IPS-18c (cell line): ENCODE data around the gene MKRN1.
"Not testable (repeated sequence)": the region's sequence is repeated elsewhere in the genome, so short reads cannot be mapped to it uniquely, and the experiment has no call there.

Experiments used
- H3K4me3 ChIP-seq: 2 replicates; pipeline ENCODE4 v1.7.0; 2013; ENCODE audit warnings: low read depth, mild to moderate bottlenecking, low read length, moderate library complexity; ENCODE audit not compliant: insufficient read depth
- H3K9me3 ChIP-seq: one replicate; pipeline ENCODE4 v1.6.1; 2013; ENCODE audit warnings: mild to moderate bottlenecking, low read length, moderate library complexity; ENCODE audit not compliant: control insufficient read depth, insufficient read depth

MKRN1 gene

GRCh38 chr7:140479062-140479738 lies at the start of gene MKRN1:
Gene MKRN1, minus strand, starts transcription at chr7:140479505. Its CDS starts 161 bp downstream, at chr7:140479344.
- Histone ChIP-seq H3K9me3 (peaks cover 2% of the 10 kb centered on the region), H3K4me3 (peak within 1 kb of the TSS; percentile 97)

DNA sequence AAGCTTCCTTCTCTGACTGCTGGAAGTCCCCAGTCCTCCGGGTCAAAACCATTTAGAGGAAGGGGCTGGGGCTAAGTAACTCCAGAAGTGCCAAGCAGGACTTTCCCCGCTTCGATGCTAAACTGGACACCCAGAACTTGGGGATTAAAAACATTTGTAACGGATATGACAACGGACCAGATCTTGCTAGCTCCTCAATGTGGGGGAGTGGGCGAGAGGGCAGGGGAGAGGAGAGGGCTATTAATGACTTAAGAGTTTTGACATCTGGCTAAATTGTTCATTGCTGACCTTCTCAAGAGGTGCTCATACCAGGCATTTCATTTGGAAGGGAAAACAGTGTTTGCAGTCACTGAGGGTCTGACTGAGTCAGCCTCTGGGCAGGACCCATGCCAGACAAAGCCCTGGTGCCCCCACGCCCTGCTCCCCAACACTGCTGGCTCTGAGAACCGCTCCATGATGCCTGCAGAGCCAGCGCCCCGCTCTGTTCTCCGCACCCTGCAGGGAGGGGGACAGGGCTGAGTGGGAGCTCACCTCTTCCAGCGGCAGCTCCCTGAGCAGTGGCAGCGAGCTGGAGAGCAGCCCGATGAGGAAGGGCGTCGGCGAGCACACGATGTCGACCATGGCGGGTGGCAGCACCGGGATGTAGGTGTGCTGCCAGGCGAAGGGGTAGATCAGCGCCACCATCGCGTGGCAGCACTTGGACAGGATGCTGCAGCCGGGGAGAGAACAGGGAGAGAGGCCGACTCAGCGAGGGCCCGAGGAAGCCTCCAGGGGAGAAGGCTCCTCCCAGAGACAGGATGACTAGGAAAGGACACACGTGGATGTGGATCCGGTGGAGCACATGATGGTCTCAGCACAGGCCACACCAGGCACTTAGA lies 47.7 kb upstream of the MKRN1 start:
- no peaks in the 10 kb centered on the region for H3K9me3 ChIP-seq
- H3K4me3 ChIP-seq = no peak overlapping the region

GRCh38 chr7:140526214-140526613 lies 46.9 kb upstream of the MKRN1 start:
- Histone ChIP-seq H3K4me3 (no peak overlapping the region), H3K9me3 (no peaks in the 10 kb centered on the region)

DNA sequence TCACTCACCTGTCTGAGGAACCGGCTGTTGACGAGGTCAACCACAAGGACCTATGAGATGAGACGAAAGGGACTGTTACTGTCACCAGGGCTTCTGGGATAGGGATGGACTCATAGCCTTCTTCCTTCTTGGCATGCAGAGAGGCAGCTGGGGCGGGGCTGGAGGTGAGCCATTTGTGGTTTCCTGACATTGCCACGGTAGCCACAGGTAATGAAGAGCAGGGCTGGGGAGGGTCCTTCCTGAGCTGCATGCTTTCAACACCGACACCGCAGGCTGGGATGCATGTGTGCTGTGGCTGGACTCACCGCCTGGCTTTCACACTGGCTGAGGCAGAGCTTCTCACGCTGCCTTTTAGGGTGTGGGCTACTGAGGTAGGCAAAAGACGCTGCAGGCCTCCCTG lies 46.4 kb upstream of the MKRN1 start:
- Histone ChIP-seq H3K4me3 (no peak overlapping the region), H3K9me3 (no peaks in the 10 kb centered on the region)

DNA sequence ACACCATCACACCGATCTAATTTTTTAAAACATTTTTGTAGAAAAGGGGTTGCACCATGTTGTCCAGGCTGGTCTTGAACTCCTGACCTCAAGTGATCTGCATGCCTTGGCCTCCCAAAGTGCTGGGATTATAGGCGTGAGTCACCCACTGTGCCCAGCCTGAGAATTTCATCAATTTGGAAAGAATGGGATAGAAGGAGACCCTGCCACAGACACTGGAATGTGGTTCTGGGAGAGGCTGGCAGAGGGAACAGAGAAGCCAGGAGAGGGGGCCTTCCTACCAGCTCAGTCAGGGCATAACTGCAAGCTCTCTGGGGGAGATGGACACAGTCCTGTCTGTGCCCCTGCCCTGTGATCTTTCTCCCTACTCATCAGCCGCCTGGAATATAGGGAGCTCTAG lies 42.1 kb upstream of the MKRN1 start:
- Histone ChIP-seq H3K9me3 (no peaks in the 10 kb centered on the region), H3K4me3 (no peak overlapping the region)

DNA sequence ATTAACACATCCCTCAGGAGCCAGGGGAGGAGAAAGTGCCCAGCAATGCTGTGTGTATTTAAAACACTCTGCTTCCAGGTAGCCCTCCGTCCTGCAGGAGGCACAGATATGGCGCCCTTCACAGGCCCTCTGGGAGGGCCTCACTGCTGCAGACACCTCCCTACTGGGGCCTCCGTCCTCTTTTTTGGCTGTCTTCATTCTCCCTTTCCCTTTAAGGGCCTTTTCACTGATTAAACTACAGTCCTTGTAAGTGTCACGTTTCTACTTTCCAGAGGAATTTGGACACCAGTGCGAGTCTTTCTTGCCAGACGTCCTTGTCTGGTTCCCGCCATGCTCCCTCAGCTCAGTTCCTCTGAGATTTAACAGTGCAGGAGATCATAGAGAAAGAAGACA lies 39.7 kb upstream of the MKRN1 start:
- no peaks in the 10 kb centered on the region for H3K9me3 ChIP-seq
- H3K4me3 ChIP-seq = no peak overlapping the region

DNA sequence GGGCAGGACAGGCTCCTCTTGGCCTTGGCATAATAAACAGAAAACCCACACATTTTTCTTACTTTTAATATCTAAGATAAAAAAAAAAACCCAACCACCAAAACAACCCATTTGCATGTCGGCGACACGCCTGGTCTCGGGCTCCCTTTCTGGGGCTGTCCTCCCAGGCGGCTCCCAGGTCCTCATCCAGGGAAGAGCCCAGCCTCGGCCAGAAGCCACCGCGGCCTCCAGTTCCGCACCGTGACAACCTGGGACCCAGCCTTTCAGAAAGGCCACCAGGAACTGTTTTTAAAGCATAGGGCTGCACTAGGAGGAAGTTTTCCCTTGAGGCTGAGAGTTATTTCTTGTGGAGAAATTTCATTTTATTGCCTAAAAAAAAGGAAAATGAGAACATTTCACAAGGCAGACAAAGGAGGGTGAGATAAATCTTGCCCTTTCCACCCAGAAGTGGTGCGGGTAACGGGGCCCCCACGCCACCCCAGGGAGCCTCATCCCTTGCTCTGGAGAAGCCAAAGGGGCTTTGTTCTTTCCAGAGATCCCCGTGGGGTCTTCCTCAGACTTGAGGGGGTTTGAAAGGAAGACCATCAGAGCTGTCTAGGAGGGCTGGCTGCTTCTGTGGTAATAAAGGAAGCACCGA lies 39.2 kb upstream of the MKRN1 start:
- Histone ChIP-seq H3K4me3 (no peak overlapping the region), H3K9me3 (no peaks in the 10 kb centered on the region)

DNA sequence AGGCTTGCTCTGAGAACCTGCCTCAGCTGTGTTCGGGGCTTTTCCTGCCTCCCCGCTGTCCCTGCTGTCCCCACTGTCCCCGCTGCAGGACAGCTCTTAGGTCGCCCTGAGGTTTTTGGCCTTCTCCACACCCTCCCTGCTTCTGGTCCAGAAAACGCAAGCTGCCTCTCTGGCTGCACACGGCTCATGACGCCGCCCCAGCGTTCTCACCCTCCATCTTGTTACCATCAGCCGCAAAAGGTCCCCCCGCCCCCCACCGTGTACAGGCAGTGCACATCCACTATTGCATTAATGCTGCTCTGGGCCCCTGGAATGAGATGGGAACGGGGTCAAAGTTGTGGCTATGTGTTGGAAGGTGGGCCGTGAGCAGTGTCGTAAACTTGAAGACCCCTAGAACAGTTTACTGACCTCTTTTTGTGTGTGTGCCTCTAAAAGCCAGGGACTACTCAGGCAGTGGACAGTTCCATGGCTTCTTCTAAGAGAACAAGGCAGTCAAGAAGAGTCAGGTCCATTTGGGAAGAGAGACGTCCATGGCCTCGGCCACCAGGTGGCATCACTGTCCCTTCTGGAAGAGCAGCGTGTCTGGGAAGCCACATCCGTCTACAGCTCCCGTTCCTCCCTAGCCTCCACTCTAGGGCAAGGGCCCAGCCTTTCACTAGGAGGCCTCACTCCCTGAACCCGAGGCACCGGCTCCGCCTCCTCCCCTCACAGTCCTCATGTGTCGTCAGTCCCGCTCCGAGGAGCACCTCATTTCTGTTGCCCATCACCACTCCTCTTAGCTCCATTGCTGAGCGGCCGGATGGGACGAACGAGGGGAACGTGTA lies 38.5 kb upstream of the MKRN1 start:
- Histone ChIP-seq H3K4me3 (no peak overlapping the region), H3K9me3 (no peaks in the 10 kb centered on the region)

DNA sequence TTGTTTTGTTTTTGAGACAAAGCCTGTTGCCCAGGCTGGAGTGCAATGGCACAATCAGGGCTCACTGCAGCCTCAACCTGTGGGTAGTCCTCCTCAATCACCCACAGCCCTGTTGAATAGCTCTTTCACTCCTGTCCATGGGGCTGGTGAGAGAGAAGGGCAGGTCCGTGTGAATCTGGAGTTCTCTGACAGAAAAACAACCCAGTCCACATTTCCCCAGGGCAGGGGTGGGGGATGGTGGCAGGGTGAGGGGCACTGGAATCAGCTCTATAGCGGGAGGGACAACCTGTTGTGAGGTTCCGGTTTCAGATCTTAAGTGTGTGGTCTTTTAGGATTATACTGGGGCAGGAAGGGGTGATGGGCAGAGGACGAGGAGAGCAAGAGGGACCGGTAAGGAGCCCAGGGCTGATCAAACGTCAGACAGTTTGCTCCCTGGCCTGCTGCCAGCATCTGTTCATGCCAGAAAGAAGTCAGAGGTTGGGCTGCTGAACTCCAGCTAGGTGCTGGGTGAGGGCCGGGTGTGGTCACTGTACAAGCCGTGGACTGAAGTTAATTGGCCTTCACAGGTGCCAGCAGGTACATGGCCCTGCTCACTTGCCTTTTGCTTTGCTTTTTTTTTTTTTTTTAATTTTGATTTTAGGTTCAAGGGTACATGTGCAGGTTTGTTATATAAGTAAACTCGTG lies 33.2 kb upstream of the MKRN1 start:
- Histone ChIP-seq H3K9me3 (no peaks in the 10 kb centered on the region), H3K4me3 (no peak overlapping the region)

DNA sequence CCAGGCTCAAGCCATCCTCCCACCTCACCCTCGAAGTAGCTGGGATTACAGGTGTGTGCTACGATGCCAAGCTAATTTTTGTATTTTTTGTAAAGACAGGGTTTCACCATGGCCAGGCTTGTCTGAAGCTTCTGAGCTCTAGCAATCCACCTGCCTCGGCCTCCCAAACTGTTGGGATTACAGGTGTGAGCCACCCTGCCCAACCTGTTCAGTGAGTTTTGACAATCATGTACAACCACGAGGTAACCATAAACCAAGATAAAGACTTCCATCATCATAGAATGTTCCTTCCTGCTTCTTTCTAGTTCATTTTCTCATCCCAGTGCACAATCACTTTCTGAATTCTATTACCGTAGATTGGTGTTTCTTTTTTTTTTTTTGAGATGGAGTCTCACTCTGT lies 30.5 kb upstream of the MKRN1 start:
- H3K9me3 ChIP-seq = no peaks in the 10 kb centered on the region

DNA sequence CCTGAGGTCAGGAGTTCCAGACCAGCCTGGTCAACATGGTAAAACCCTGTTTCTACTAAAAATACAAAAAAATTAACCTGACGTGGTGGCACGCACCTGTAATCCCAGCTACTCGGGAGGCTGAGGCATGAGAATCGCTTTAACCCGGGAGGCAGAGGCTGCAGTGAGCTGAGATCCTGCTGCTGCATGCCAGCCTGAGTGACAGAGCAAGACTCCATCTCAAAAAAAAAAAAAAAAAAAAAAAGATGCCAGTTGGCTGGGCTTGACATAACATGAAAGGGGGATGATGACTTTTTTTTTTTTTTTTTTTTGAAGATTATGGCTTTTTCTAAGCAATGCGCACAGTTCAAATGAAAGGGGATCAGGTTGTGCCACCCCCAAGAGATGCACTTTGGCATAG lies 28.3 kb upstream of the MKRN1 start:
- not testable (repeated sequence) for H3K9me3 ChIP-seq, H3K4me3 ChIP-seq

More for the DNA sequence above, 30.5 kb upstream of the MKRN1 start:
- no peak overlapping the region for H3K4me3 ChIP-seq

GRCh38 chr7:140506788-140507464 lies 27.6 kb upstream of the MKRN1 start:
- no peak overlapping the region for H3K4me3 ChIP-seq
- no peaks in the 10 kb centered on the region for H3K9me3 ChIP-seq

GRCh38 chr7:140501966-140502365 lies 22.7 kb upstream of the MKRN1 start:
- Histone ChIP-seq H3K4me3 (no peak overlapping the region), H3K9me3 (no peaks in the 10 kb centered on the region)

DNA sequence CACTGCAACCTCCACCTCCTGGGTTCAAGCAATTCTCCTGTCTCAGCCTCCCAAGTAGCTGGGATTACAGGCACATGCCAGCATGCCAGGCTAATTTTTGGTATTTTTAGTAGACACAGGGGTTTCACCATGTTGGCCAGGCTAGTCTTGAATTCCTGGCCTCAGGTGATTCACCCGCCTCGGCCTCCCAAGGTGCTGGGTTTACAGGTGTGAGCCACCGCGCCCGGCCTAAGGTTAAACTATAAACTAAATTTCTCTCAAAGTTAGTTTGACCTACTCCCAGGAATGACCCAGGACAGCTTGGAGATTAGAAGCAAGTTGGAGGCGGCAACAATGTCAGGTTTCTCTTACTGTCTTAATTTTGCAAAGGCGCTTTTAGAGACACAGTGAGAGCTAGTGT lies 18.5 kb upstream of the MKRN1 start:
- not testable (repeated sequence) for H3K9me3 ChIP-seq, H3K4me3 ChIP-seq

DNA sequence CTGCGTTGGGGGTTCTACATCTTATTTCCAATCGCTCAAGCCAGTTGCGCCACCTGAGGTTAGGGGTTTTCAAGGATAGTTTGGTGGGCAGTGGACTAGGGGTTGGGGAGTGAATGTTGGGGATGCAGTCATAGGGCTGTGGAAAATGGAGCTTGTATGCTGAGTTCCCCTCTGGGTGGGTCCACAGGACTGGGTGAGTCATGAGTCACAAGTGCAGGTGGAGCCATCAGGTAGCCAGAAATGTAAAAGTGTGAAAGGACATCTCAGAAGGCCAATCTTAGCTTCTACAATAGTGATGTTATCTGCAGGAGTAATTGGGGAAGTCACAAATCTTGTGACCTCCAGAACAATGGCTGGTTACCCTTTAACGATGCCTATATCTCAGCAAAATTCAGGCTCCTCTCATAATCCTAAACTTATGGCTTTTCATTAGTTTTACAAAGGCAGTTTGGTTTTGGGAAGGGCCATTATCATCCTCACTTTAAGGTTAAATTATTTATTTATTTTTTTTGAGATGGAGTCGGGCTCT lies 18.0 kb upstream of the MKRN1 start:
- no peak overlapping the region for H3K4me3 ChIP-seq
- H3K9me3 ChIP-seq = no peaks in the 10 kb centered on the region

DNA sequence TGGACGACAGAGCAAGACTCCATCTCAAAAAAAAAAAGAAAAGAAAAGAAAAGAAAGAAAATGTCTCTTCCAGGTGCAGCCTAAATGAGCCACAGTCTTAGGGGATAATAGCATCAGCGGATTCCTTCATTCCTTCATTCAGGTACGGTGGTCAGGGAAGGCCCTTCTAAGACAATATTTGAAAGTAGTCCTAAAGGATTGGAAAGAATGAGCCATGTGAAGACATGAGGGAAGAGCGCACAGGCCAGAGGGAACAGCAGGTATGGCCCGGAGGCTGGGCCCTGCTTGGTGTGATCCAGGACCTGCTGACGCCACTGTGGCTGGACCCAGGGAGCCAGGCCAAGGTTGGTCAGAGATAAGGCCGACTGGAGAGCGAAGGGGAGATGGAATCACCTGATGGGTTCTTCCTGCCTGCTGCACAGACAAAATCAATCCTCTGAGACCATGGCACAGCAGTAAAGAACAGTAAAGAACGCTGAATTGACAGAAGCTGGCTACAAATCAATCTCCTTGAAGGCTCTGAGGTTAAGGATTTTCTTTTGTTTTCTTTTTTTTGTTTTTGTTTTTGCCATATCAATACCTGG lies 16.3 kb upstream of the MKRN1 start:
- Histone ChIP-seq H3K4me3 (no peak overlapping the region), H3K9me3 (no peaks in the 10 kb centered on the region)
